HepG2 (cell line): Measurements from ENCODE around the gene TMA7B. TPM values are rescaled to one million over a fixed set of nuclear protein-coding genes. Genes with fewer than 3 reads are reported as not detected.
A peak's percentile ranks its signal among the peaks of the same experiment; 100 is the strongest.

ENCODE experiments used
- ATAC-seq: fragments of 200-7000 bp; cut with Tn5 transposase; 3 replicates; pipeline ENCODE4 v1.9.1; 2020; ENCODE audit warnings: mild to moderate bottlenecking, moderate library complexity
- BruUV-seq: library from RNA; stranded (reverse); fragments of 400-500 nt; replicated peaks from 2 replicates; lab custom pipeline; 2021; lab: Mats Ljungman, UMichigan
- CTCF ChIA-PET: fragments of 300-600 bp; formaldehyde crosslinking; extraction: SDS; loops from one replicate; lab custom pipeline; 2021; ENCODE audit warnings: low total read pairs, inconsistent platforms, low intra/inter-chr PET ratio; lab: Yijun Ruan, JAX
- POLR2A ChIA-PET: fragments of 350-600 bp; sonication (Branson Sonifier 250); formaldehyde crosslinking; loops from one replicate; lab custom pipeline; 2020; ENCODE audit warnings: antibody characterized with exemption, inconsistent platforms; lab: Yijun Ruan, JAX
- DNase-seq: peaks from one replicate; pipeline ENCODE4 v3.0.0-alpha.2; 2015; ENCODE audit warnings: low spot score
- FAIRE-seq: peaks from 3 replicates; lab custom pipeline; 2011; peaks lifted over from hg19 to GRCh38; lab: Jason Lieb, UNC
- H2AFZ ChIP-seq: one replicate; pipeline ENCODE4 v1.6.1; 2011; ENCODE audit warnings: low read length, inconsistent platforms
- H3K27ac ChIP-seq: fragments of 300-600 bp; 3 replicates; pipeline ENCODE4 v1.8.0; 2011; ENCODE audit warnings: mixed run types, mild to moderate bottlenecking, mixed read lengths, low read length, inconsistent platforms; ENCODE audit not compliant: insufficient read depth; ENCODE audit errors: extremely low read length
- H3K27me3 ChIP-seq, 2 experiments: fragments of 200-600 bp in 1 of 2; 2 replicates in 1 of 2; 3 replicates in 1 of 2; pipeline versions ENCODE4 v1.6.0 to v1.8.0; 2011; ENCODE audit warnings: low read length in 2 of 2, mild to moderate bottlenecking in 2 of 2, moderate library complexity in 2 of 2, inconsistent platforms in 1 of 2; ENCODE audit not compliant: insufficient read depth in 2 of 2, control insufficient read depth in 1 of 2
- H3K36me3 ChIP-seq, 2 experiments: fragments of 200-600 bp in 1 of 2; replicated peaks in 1 of 2; 2 replicates in 1 of 2; 3 replicates in 1 of 2; pipeline versions ENCODE4 v1.5.1 to v1.8.0; 2011; ENCODE audit warnings: low read length in 2 of 2, inconsistent platforms in 1 of 2; ENCODE audit not compliant: insufficient read depth in 2 of 2, control insufficient read depth in 1 of 2
- H3K4me1 ChIP-seq: 2 replicates; pipeline ENCODE4 v1.5.1; 2012; ENCODE audit warnings: low read length, inconsistent platforms; ENCODE audit not compliant: insufficient read depth
- H3K4me2 ChIP-seq: 2 replicates; pipeline ENCODE4 v1.6.0; 2011; ENCODE audit warnings: low read depth, low read length, inconsistent platforms
- H3K4me3 ChIP-seq, 3 experiments: fragments of 200-600 bp in 1 of 3; sonication (generic), shearing (Covaris generic) in 1 of 3; replicated peaks in 1 of 3; 2 replicates each; pipeline ENCODE4 v1.5.1; 2011 to 2016; ENCODE audit warnings: low read length in 3 of 3, inconsistent platforms in 2 of 3, low read depth in 2 of 3, mild to moderate bottlenecking in 2 of 3, control low read depth in 1 of 3, mixed read lengths in 1 of 3; ENCODE audit not compliant: insufficient read depth in 1 of 3
- H3K79me2 ChIP-seq: one replicate; pipeline ENCODE4 v1.6.1; 2011; ENCODE audit warnings: low read length, inconsistent platforms; ENCODE audit not compliant: insufficient read depth
- H3K9ac ChIP-seq: 2 replicates; pipeline ENCODE4 v1.6.0; 2011; ENCODE audit warnings: mild to moderate bottlenecking, low read depth, low read length, inconsistent platforms; ENCODE audit not compliant: insufficient read depth
- H3K9me3 ChIP-seq: 2 replicates; pipeline ENCODE4 v1.5.1; 2012; ENCODE audit warnings: mild to moderate bottlenecking, low read length
- H4K20me1 ChIP-seq: 2 replicates; pipeline ENCODE4 v1.6.0; 2011; ENCODE audit warnings: inconsistent platforms, mild to moderate bottlenecking, low read length, moderate library complexity; ENCODE audit not compliant: insufficient read depth
- ARNT ChIP-seq: fragments of 450-650 bp; IDR thresholded peaks from 2 replicates; pipeline ENCODE4 v1.6.1; 2017
- GABPB1 ChIP-seq: IDR thresholded peaks from 2 replicates; pipeline ENCODE4 v1.6.1; 2016; ENCODE audit warnings: mild to moderate bottlenecking, missing genetic modification reagents, moderate library complexity, missing compliant biosample characterization
- HDAC1 ChIP-seq: sonication (generic); formaldehyde crosslinking; IDR thresholded peaks from 2 replicates; pipeline ENCODE4 v1.5.1; 2020; ENCODE audit warnings: mild to moderate bottlenecking, missing genetic modification reagents
- HINFP ChIP-seq: sonication (generic); formaldehyde crosslinking; IDR thresholded peaks from 2 replicates; pipeline ENCODE4 v1.4.0; 2020; ENCODE audit warnings: low read depth, mild to moderate bottlenecking, missing genetic modification reagents
- RNF219 ChIP-seq: sonication (generic); formaldehyde crosslinking; IDR thresholded peaks from 2 replicates; pipeline ENCODE4 v1.5.0; 2020; ENCODE audit warnings: mild to moderate bottlenecking, missing genetic modification reagents
- SOX6 ChIP-seq, 2 experiments: fragments of 450-650 bp in 1 of 2; sonication (generic) in 1 of 2; formaldehyde crosslinking in 1 of 2; IDR thresholded peaks; 2 replicates each; pipeline versions ENCODE4 v1.4.0 to v1.6.1; 2017 to 2020; ENCODE audit warnings: antibody characterized with exemption in 1 of 2, mild to moderate bottlenecking in 1 of 2, missing genetic modification reagents in 1 of 2
- TEAD3 ChIP-seq: optimal IDR thresholded peaks from 2 replicates; pipeline ENCODE3; 2016; ENCODE audit warnings: borderline replicate concordance
- ZNF180 ChIP-seq: sonication (generic); formaldehyde crosslinking; IDR thresholded peaks from 2 replicates; pipeline ENCODE4 v1.4.0; 2020; ENCODE audit warnings: low read depth, missing genetic modification reagents, borderline replicate concordance
- ZNF362 ChIP-seq: sonication (generic); formaldehyde crosslinking; IDR thresholded peaks from 2 replicates; pipeline ENCODE4 v1.4.0; 2020; ENCODE audit warnings: missing genetic modification reagents, mild to moderate bottlenecking, borderline replicate concordance
- ZNF772 ChIP-seq: sonication (generic); formaldehyde crosslinking; IDR thresholded peaks from 2 replicates; pipeline ENCODE4 v1.5.0; 2020; ENCODE audit warnings: mild to moderate bottlenecking, missing genetic modification reagents
- WGBS: methylation state at CpG from one replicate; pipeline ENCODE4 v1.1.6; 2017; ENCODE audit warnings: low lambda C conversion rate; 5-methylcytosine and 5-hydroxymethylcytosine counted together
- in situ Hi-C: cut with HindIII; loops from 2 replicates; pipeline ENCODE4 v1.10.0; 2017; ENCODE audit warnings: low pct_unique_long_range_greater_than_20kb; ENCODE audit not compliant: extremely low pct_ligation_motif_present
- intact Hi-C: fragments of 100-400 bp; cut with micrococcal nuclease; formaldehyde crosslinking; loops from one replicate; pipeline ENCODE4 v1.10.0; 2022; ENCODE audit not compliant: unreplicated experiment
- polyA plus RNA-seq, 8 experiments: library from polyadenylated mRNA; depleted of rRNA in 3 of 8; stranded (reverse) in 7 of 8; unstranded in 1 of 8; fragments of >200 nt; fragmentation: Illumina TruSeq in 4 of 8; extraction: Trizol in 4 of 8; gene quantifications; 2 replicates each; pipeline versions ENCODE4 v1.2.1 to v1.2.3, GENCODE V29; 2011 to 2016; ENCODE audit warnings: low read depth in 4 of 8, missing spikeins in 1 of 8, mixed read lengths in 1 of 8; ENCODE audit not compliant: insufficient read depth in 1 of 8
- total RNA-seq, 5 experiments: library from RNA; depleted of rRNA; stranded (reverse); fragments of >200 nt; fragmentation: Illumina TruSeq; extraction: Trizol; gene quantifications; 2 replicates each; pipeline ENCODE4 v1.2.3, GENCODE V29; 2016; ENCODE audit warnings: low read depth in 1 of 5

The TMA7B gene
- total and polyA plus RNA-seq, 2 of the 13 experiments (the other 11 are each of a cell fraction or from before 2014, with no cell fraction given) = not detected

GRCh38 chr22:39947220-39948216 is 12.7 kb upstream of the TMA7B start:
- H3K4me2 ChIP-seq = peak overlapping the region; percentile 22; the same call in 1 of the 2 replicates
- no peak for FAIRE-seq
- H3K4me1 ChIP-seq = peaks cover 16% of the 10 kb centered on the region
- TF ChIP-seq SOX6 (IDR thresholded peaks at IDR 0.05) (no peak), SOX6 (CRISPR knock-in tag; IDR thresholded peaks at IDR 0.05) (no peak), TEAD3 (no peak), RNF219 (CRISPR knock-in tag) (no peak), ZNF362 (CRISPR knock-in tag) (no peak), HINFP (no peak), ARNT (no peak), GABPB1 (CRISPR knock-in tag) (no peak), HDAC1 (no peak), ZNF180 (CRISPR knock-in tag) (no peak), ZNF772 (no peak)
- H4K20me1 ChIP-seq = no peaks in the 10 kb centered on the region
- H3K79me2 ChIP-seq = no peaks in the 10 kb centered on the region
- DNase-seq = no peak
- ChIA-PET POLR2A (no interaction called here), CTCF (no interaction called here)
- in situ Hi-C loops = no loop called here
- ATAC-seq = no peak
- intact Hi-C loops = no loop called here
- no peak overlapping the region for H3K27ac ChIP-seq
- no peaks in the 10 kb centered on the region for H3K36me3 ChIP-seq
- H3K4me3 ChIP-seq = no peak overlapping the region
- no TSS peak for BruUV-seq
- peaks cover 0 to 10% of the 10 kb centered on the region in 2 experiments; a peak in 2 of 5 replicates for H3K27me3 ChIP-seq
- no peak overlapping the region for H2AFZ ChIP-seq
- H3K9ac ChIP-seq = no peak overlapping the region
- WGBS = 32% methylated on average over 8 of the region's 8 CpGs
- no peaks in the 10 kb centered on the region for H3K9me3 ChIP-seq
